ENCODE results near the gene STRAP. TPM values are rescaled to one million over a fixed set of nuclear protein-coding genes. Genes with fewer than 3 reads are reported as not detected.

Gene STRAP
- total and polyA plus RNA-seq, 2 of the 13 experiments (the other 11 are each of a cell fraction or from before 2014, with no cell fraction given) = 66.9 to 118 TPM

DNA sequence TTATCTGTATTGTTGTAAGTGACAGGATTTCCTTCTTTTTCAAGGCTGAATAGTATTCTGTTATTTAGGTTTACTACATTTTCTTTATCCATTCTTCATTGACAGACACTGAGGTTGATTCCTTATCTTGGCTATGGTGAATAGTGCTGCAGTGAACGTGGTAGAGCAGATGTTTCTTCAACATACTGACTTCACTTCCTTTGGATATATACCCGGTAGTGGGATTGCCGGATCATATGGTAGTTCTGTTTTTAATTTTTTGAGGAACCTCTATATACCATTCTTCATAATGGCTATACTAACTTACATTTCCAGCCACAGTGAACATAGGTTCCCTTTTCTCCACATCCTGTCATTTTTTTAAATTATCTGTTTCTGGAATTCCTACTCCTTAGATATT, 50.8 kb downstream of the STRAP start:
- intact Hi-C loops (cut with micrococcal nuclease; ENCODE audit: unreplicated experiment) = no loop called here
- POLR2A ChIA-PET = no interaction called here
- FAIRE-seq = no peak
- TF ChIP-seq RFX3 (CRISPR knock-in tag; IDR thresholded peaks at IDR 0.05) = no peak
- TF ChIP-seq HMG20A (CRISPR knock-in tag; IDR thresholded peaks at IDR 0.05; ENCODE audit: borderline replicate concordance) = no peak
- TF ChIP-seq, protein P1, sequence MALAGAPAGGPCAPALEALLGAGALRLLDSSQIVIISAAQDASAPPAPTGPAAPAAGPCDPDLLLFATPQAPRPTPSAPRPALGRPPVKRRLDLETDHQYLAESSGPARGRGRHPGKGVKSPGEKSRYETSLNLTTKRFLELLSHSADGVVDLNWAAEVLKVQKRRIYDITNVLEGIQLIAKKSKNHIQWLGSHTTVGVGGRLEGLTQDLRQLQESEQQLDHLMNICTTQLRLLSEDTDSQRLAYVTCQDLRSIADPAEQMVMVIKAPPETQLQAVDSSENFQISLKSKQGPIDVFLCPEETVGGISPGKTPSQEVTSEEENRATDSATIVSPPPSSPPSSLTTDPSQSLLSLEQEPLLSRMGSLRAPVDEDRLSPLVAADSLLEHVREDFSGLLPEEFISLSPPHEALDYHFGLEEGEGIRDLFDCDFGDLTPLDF (CRISPR knock-in tag; IDR thresholded peaks at IDR 0.05) = no peak
- TF ChIP-seq, protein P2, sequence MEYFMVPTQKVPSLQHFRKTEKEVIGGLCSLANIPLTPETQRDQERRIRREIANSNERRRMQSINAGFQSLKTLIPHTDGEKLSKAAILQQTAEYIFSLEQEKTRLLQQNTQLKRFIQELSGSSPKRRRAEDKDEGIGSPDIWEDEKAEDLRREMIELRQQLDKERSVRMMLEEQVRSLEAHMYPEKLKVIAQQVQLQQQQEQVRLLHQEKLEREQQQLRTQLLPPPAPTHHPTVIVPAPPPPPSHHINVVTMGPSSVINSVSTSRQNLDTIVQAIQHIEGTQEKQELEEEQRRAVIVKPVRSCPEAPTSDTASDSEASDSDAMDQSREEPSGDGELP (IDR thresholded peaks at IDR 0.05; ENCODE audit: borderline replicate concordance, low read depth) = no peak
- TF ChIP-seq, protein P3, sequence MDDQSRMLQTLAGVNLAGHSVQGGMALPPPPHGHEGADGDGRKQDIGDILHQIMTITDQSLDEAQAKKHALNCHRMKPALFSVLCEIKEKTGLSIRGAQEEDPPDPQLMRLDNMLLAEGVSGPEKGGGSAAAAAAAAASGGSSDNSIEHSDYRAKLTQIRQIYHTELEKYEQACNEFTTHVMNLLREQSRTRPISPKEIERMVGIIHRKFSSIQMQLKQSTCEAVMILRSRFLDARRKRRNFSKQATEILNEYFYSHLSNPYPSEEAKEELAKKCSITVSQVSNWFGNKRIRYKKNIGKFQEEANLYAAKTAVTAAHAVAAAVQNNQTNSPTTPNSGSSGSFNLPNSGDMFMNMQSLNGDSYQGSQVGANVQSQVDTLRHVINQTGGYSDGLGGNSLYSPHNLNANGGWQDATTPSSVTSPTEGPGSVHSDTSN (CRISPR knock-in tag; IDR thresholded peaks at IDR 0.05; ENCODE audit: borderline replicate concordance) = no peak
- TF ChIP-seq ZNF468 (CRISPR knock-in tag; IDR thresholded peaks at IDR 0.05) = no peak
- TF ChIP-seq NBN (conservative IDR thresholded peaks at IDR 0.05) = no peak
- TF ChIP-seq KLF13 (CRISPR knock-in tag; IDR thresholded peaks at IDR 0.05) = no peak
- TF ChIP-seq, protein P4, sequence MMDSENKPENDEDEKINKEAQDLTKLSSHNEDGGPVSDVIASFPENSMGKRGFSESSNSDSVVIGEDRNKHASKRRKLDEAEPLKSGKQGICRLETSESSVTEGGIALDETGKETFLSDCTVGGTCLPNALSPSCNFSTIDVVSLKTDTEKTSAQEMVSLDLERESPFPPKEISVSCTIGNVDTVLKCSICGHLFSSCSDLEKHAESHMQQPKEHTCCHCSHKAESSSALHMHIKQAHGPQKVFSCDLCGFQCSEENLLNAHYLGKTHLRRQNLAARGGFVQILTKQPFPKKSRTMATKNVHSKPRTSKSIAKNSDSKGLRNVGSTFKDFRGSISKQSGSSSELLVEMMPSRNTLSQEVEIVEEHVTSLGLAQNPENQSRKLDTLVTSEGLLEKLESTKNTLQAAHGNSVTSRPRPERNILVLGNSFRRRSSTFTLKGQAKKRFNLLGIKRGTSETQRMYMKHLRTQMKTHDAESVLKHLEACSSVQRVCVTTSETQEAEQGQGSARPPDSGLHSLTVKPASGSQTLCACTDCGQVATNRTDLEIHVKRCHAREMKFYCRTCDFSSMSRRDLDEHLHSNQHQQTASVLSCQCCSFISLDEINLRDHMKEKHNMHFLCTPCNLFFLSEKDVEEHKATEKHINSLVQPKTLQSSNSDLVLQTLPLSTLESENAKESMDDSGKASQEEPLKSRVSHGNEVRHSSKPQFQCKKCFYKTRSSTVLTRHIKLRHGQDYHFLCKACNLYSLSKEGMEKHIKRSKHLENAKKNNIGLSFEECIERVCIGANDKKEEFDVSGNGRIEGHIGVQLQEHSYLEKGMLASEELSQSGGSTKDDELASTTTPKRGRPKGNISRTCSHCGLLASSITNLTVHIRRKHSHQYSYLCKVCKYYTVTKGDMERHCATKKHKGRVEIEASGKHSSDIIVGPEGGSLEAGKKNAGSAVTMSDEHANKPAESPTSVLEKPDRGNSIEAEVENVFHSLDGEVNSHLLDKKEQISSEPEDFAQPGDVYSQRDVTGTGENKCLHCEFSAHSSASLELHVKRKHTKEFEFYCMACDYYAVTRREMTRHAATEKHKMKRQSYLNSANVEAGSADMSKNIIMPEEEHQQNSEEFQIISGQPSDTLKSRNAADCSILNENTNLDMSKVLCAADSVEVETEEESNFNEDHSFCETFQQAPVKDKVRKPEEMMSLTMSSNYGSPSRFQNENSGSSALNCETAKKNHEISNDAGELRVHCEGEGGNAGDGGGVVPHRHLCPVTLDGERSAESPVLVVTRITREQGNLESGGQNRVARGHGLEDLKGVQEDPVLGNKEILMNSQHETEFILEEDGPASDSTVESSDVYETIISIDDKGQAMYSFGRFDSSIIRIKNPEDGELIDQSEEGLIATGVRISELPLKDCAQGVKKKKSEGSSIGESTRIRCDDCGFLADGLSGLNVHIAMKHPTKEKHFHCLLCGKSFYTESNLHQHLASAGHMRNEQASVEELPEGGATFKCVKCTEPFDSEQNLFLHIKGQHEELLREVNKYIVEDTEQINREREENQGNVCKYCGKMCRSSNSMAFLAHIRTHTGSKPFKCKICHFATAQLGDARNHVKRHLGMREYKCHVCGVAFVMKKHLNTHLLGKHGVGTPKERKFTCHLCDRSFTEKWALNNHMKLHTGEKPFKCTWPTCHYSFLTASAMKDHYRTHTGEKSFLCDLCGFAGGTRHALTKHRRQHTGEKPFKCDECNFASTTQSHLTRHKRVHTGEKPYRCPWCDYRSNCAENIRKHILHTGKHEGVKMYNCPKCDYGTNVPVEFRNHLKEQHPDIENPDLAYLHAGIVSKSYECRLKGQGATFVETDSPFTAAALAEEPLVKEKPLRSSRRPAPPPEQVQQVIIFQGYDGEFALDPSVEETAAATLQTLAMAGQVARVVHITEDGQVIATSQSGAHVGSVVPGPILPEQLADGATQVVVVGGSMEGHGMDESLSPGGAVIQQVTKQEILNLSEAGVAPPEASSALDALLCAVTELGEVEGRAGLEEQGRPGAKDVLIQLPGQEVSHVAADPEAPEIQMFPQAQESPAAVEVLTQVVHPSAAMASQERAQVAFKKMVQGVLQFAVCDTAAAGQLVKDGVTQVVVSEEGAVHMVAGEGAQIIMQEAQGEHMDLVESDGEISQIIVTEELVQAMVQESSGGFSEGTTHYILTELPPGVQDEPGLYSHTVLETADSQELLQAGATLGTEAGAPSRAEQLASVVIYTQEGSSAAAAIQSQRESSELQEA (CRISPR knock-in tag; IDR thresholded peaks at IDR 0.05; ENCODE audit: not compliant biosample characterization) = no peak
- TF ChIP-seq, protein P5, sequence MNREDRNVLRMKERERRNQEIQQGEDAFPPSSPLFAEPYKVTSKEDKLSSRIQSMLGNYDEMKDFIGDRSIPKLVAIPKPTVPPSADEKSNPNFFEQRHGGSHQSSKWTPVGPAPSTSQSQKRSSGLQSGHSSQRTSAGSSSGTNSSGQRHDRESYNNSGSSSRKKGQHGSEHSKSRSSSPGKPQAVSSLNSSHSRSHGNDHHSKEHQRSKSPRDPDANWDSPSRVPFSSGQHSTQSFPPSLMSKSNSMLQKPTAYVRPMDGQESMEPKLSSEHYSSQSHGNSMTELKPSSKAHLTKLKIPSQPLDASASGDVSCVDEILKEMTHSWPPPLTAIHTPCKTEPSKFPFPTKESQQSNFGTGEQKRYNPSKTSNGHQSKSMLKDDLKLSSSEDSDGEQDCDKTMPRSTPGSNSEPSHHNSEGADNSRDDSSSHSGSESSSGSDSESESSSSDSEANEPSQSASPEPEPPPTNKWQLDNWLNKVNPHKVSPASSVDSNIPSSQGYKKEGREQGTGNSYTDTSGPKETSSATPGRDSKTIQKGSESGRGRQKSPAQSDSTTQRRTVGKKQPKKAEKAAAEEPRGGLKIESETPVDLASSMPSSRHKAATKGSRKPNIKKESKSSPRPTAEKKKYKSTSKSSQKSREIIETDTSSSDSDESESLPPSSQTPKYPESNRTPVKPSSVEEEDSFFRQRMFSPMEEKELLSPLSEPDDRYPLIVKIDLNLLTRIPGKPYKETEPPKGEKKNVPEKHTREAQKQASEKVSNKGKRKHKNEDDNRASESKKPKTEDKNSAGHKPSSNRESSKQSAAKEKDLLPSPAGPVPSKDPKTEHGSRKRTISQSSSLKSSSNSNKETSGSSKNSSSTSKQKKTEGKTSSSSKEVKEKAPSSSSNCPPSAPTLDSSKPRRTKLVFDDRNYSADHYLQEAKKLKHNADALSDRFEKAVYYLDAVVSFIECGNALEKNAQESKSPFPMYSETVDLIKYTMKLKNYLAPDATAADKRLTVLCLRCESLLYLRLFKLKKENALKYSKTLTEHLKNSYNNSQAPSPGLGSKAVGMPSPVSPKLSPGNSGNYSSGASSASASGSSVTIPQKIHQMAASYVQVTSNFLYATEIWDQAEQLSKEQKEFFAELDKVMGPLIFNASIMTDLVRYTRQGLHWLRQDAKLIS (CRISPR knock-in tag; IDR thresholded peaks at IDR 0.05) = no peak

More for the DNA sequence above, 50.8 kb downstream of the STRAP start:
- Histone ChIP-seq H3K4me2 (ENCODE audit: low read depth, low read length) (no peak overlapping the region), H3K36me3 (replicated peaks in 1 of 2; ENCODE audit: control insufficient read depth in 1 of 2, insufficient read depth in 2 of 2, low read length in 2 of 2) (no peaks in the 10 kb centered on the region; a peak in 1 of 5 replicates), H3K4me1 (ENCODE audit: insufficient read depth, low read length) (peaks cover 14% of the 10 kb centered on the region), H3K27me3 (ENCODE audit: control insufficient read depth in 1 of 2, insufficient read depth in 2 of 2, low read length in 2 of 2) (no peaks in the 10 kb centered on the region), H3K27ac (ENCODE audit: extremely low read length, insufficient read depth, low read length) (no peak overlapping the region), H4K20me1 (ENCODE audit: insufficient read depth, low read length) (no peaks in the 10 kb centered on the region), H2AFZ (ENCODE audit: low read length) (no peak overlapping the region), H3K9me3 (ENCODE audit: low read length) (no peaks in the 10 kb centered on the region), H3K9ac (ENCODE audit: insufficient read depth, low read depth, low read length) (no peak overlapping the region), H3K79me2 (ENCODE audit: insufficient read depth, low read length) (no peaks in the 10 kb centered on the region), H3K4me3 (replicated peaks in 1 of 3; ENCODE audit: insufficient read depth in 1 of 3, low read depth in 2 of 3, low read length in 3 of 3) (no peak overlapping the region)
- in situ Hi-C loops (cut with HindIII; ENCODE audit: extremely low pct_ligation_motif_present, low pct_unique_long_range_greater_than_20kb) = no loop called here
- ATAC-seq (no peak), DNase-seq (ENCODE audit: low spot score) (no peak)
- CTCF ChIA-PET (ENCODE audit: low intra/inter-chr PET ratio, low total read pairs) = no interaction called here
- no TSS peak for BruUV-seq (replicated peaks)
- WGBS (ENCODE audit: low lambda C conversion rate) = 96% methylated on average over 3 of the region's 3 CpGs

Measured in HepG2 (cell line).